Activated CD8-positive, alpha-beta T cell treated with anti-CD3 and anti-CD28 coated beads, Interleukin-2, amount 10 ng/mL, durations not matched to agents 7 days and 5 days (primary cell): ENCODE measurements around the gene SMIM13. TPM values are rescaled to one million over a fixed set of nuclear protein-coding genes. Genes with fewer than 3 reads are reported as not detected.
"Not testable (repeated sequence)": the region's sequence is repeated elsewhere in the genome, so short reads cannot be mapped to it uniquely, and the experiment has no call there.

Experiments
- ATAC-seq: fragments of 150-1000 bp; cut with Tn5 transposase; one replicate; pipeline ENCODE4 v1.10.0; 2021; ENCODE audit warnings: moderate library complexity
- CTCF ChIA-PET: fragments of 350-600 bp; sonication (Branson Sonifier 250); formaldehyde crosslinking; loops from one replicate; lab custom pipeline; 2021; ENCODE audit warnings: antibody characterized with exemption; lab: Charles Lee
- POLR2A ChIA-PET: fragments of 350-600 bp; sonication (Branson Sonifier 250); formaldehyde crosslinking; loops from one replicate; lab custom pipeline; 2021; ENCODE audit warnings: antibody characterized with exemption; lab: Charles Lee
- DNase-seq: peaks from one replicate; pipeline ENCODE4 v3.0.0-alpha.2; 2020
- H3K27ac Mint-ChIP-seq: one replicate; pipeline ENCODE4 v1.8.0; 2021; ENCODE audit warnings: mild to moderate bottlenecking, mixed read lengths
- H3K27me3 Mint-ChIP-seq: one replicate; pipeline ENCODE4 v1.8.0; 2021; ENCODE audit warnings: low read depth, mixed read lengths
- H3K36me3 Mint-ChIP-seq: one replicate; pipeline ENCODE4 v1.8.0; 2021; ENCODE audit warnings: low read depth, mixed read lengths
- H3K4me1 Mint-ChIP-seq: one replicate; pipeline ENCODE4 v1.8.0; 2021; ENCODE audit warnings: low read depth, mixed read lengths
- H3K4me3 Mint-ChIP-seq: one replicate; pipeline ENCODE4 v1.8.0; 2021; ENCODE audit warnings: mild to moderate bottlenecking, mixed read lengths
- H3K9me3 Mint-ChIP-seq: one replicate; pipeline ENCODE4 v1.8.0; 2022; ENCODE audit warnings: mixed read lengths; ENCODE audit not compliant: insufficient read depth
- total RNA-seq, 2 experiments: library from RNA; stranded (reverse); gene quantifications; one replicate each; pipeline ENCODE4 v1.2.3, GENCODE V29; 2021

SMIM13 gene
- total RNA-seq, 2 experiments from 2014 or later, result 9.5 to 10.1 TPM

DNA sequence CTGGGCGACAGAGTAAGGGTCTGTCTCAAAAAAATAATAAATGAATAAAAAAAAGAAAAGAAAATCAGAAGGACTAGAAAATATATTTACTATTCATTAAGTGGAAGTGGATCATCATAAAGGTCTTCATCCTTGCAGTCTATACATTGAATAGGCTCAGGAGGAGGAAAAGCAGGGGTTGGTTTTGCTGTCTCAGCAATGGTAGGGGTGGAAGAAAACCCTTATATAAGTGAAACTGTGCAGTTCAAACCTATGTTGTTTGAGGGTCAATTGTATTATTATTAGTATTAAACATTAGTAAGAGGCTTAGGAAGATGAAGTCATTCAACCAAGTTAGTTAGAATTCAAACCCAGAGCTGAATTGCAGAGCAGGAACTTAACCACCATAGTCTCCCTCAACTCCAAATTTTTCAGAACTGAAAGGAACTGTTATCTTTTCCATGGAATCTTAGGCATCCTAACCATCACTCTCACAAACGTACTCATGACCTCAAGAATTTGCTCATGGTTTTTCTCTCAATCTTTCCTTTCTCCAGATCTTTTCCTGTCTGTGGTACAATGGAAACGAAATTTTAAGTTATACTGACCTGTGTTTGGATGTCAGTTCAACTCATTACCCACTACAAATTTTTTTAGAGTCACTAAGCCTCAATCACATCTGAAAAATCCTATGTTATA is 7.7 kb upstream of the SMIM13 start:
- ATAC-seq (no peak), DNase-seq (no peak)
- no peaks in the 10 kb centered on the region for H3K9me3 Mint-ChIP-seq
- no peak overlapping the region for H3K27ac Mint-ChIP-seq
- H3K4me3 Mint-ChIP-seq, result no peak overlapping the region
- no peaks in the 10 kb centered on the region for H3K36me3 Mint-ChIP-seq
- no peaks in the 10 kb centered on the region for H3K27me3 Mint-ChIP-seq
- ChIA-PET POLR2A (no interaction called here), CTCF (no interaction called here)
- no peaks in the 10 kb centered on the region for H3K4me1 Mint-ChIP-seq

DNA sequence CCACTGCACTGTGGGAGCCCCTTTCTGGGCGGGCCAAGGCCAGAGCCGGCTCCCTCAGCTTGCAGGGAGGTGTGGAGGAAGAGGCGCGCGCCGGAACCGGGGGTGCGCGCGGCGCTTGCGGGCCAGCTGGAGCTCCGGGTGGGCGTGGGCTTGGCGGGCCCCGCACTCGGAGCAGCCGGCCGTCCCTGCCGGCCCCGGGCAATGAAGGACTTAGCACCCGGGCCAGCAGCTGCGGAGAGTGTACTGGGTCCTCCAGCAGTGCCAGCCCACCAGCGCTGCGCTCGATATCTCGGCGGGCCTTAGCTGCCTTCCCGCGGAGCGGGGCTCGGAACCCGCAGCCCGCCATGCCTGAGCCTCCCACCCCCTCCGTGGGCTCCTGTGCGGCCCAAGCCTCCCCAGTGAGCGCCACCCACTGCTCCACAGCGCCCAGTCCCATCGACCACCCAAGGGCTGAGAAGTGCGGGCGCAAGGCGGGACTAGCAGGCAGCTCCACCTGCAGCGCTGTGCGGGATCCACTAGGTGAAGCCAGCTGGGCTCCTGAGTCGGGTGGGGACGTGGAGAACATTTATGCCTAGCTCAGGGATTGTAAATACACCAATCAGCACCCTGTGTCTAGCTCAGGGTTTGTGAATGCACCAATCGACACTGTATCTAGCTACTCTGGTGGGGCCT is 6.4 kb upstream of the SMIM13 start:
- CTCF ChIA-PET, H3K36me3 Mint-ChIP-seq, POLR2A ChIA-PET, H3K9me3 Mint-ChIP-seq, ATAC-seq, H3K4me1 Mint-ChIP-seq, H3K27ac Mint-ChIP-seq, H3K4me3 Mint-ChIP-seq, H3K27me3 Mint-ChIP-seq, DNase-seq: not testable (repeated sequence)

DNA sequence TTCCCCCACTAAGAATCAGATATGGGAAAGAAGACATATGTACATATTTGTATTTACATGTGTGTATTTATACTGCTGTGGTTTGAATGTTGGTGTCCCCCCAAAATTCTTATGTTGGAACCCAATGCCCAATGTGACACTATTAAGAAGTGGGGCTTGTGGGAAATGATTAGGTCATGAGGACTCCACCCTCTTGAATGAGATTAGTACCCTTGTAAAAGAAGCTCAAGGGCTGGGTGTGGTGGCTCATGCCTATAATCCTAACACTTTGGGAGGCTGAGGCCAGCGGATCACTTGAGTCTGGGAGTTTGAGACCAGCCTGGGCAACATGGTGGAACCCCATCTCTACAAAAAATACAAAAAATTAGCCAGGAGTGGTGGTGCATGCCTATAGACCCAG is 3.9 kb upstream of the SMIM13 start:
- Mint-ChIP-seq H3K9me3 (no peaks in the 10 kb centered on the region), H3K36me3 (no peaks in the 10 kb centered on the region), H3K4me1 (peaks cover 11% of the 10 kb centered on the region), H3K27ac (no peak overlapping the region), H3K4me3 (no peak overlapping the region), H3K27me3 (no peaks in the 10 kb centered on the region)
- no peak for DNase-seq
- ChIA-PET POLR2A (no interaction called here), CTCF (no interaction called here)
- no peak for ATAC-seq

DNA sequence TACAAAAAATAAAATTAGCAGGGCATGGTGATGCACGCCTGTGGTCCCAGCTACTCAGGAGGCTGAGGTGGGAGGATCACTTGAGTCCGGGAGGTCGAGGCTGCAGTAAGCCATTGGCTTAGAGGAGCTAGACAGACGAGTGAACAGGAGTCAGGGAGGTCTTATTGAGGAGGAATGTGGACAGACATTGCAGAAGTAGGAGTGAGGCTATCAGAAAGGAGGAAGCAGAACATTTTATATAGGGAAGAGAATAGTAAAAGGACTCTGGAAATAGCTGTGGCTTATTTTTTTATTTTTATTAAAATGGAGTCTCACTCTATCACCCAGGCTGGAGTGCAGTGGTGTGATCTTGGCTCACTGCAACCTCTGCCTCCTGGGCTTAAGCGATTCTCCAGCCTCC is 2.5 kb upstream of the SMIM13 start:
- H3K27ac Mint-ChIP-seq, H3K27me3 Mint-ChIP-seq, ATAC-seq, H3K9me3 Mint-ChIP-seq, DNase-seq, POLR2A ChIA-PET, H3K4me3 Mint-ChIP-seq, H3K36me3 Mint-ChIP-seq: not testable (repeated sequence)
- peaks cover 25% of the 10 kb centered on the region for H3K4me1 Mint-ChIP-seq
- CTCF ChIA-PET, result interaction anchor here (0.9 kb wide), 1 partner anchor 22 kb away, joined by 3 read pairs; no protein-coding TSS in a partner anchor

DNA sequence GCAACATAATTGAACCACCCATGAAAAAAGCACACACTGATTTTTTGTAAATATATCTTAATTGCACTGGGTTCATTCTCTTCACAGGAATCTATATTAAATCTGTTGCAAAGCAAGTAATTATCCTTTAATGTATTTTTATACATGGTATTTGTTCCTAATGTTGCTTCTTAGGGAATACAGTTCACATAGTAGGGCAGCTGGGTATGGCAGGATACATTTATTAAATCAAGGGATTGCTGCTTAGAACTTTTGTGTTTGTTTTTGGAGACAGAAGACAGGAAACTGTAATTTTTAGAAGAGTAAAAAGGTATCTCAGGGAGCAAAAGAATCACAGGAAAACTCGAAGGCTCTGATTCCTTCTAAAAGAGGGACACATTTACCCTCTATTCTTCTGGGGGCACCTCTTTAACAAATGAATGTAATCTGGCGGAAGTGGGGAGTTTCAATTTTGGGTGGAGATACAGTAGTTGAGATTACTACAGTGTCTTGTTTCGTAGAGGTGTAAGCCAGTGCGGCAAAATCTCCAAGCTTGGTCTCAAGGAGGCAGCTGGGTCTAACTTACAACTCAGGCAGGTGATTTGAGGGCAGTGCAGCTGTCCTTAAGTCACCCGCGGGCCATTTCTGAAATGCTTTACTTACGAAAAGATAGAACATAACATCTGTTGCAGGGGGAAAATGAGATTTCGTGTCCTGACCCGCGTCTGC is 812 bp upstream of the SMIM13 start:
- ChIA-PET POLR2A (interaction anchor here (1.5 kb wide), 1 partner anchor 9 kb away, joined by 4 read pairs; no protein-coding TSS in a partner anchor), CTCF (interaction anchor here (0.6 to 1.4 kb wide), 7 partner anchors 8 to 403 kb away, joined by 3 to 6 read pairs (median 4); no protein-coding TSS in a partner anchor)
- Mint-ChIP-seq H3K27me3 (no peaks in the 10 kb centered on the region), H3K36me3 (peaks cover 8% of the 10 kb centered on the region), H3K4me3 (peak overlapping the region; percentile 96), H3K27ac (peak overlapping the region; percentile 97), H3K9me3 (no peaks in the 10 kb centered on the region), H3K4me1 (peaks cover 29% of the 10 kb centered on the region)
- DNase-seq (peak; percentile 59), ATAC-seq (peak; percentile 14)

DNA sequence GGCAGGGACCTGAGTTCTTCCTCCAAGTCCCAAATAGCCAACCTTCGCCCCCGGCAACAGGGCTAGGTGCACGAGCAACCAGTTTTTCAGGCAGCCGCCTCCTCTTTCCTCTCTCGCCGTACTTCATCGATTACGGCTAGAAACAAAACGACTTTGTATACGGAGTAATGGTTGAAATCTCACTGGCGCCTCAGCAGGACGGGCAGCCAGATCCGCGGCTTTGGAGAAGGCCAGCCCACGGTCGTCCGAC is 333 bp upstream of the SMIM13 start:
- DNase-seq (no peak), ATAC-seq (peak; percentile 25)
- Mint-ChIP-seq H3K27me3 (no peaks in the 10 kb centered on the region), H3K36me3 (peaks cover 12% of the 10 kb centered on the region), H3K4me3 (peak overlapping the region; percentile 96), H3K9me3 (no peaks in the 10 kb centered on the region), H3K27ac (peak overlapping the region; percentile 97), H3K4me1 (peaks cover 29% of the 10 kb centered on the region)
- ChIA-PET POLR2A (interaction anchor here (0.8 to 1.5 kb wide), 2 partner anchors 9 to 13 kb away, joined by 4 read pairs; no protein-coding TSS in a partner anchor), CTCF (interaction anchor here (0.6 to 1.4 kb wide), 7 partner anchors 8 to 403 kb away, joined by 3 to 6 read pairs (median 4); no protein-coding TSS in a partner anchor)

DNA sequence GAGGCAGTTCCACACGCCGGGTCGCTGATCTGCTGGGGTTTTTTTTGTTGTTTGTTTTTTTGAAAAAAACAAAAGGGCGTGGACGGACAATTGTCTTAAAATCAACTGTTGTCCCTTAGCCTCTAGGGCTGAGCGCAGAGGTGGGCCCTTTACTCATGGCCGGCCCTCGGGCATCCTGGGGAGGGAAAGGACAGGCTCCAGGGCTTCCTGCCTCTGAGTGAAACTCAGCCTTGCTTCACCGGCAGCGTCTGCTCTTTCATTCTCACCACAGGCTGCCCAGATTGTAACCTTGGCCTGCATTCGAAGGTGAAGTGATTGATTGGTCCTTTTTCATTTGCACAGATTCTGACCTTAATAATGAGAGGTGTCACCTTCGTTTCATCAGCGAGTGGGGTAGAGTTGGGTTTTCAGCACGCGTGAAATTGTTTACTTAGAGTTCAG is 797 bp downstream of the SMIM13 start:
- POLR2A ChIA-PET, result interaction anchor here (1.0 kb wide), 1 partner anchor 282 kb away, joined by 3 read pairs; no protein-coding TSS in a partner anchor
- peaks cover 17% of the 10 kb centered on the region for H3K36me3 Mint-ChIP-seq
- H3K27ac Mint-ChIP-seq, result peak overlapping the region; percentile 95
- peaks cover 29% of the 10 kb centered on the region for H3K4me1 Mint-ChIP-seq
- DNase-seq, result peak; percentile 65
- ATAC-seq, result peak; percentile 38
- CTCF ChIA-PET, result interaction anchor here (0.7 to 1.9 kb wide), 4 partner anchors 14 to 481 kb away, joined by 3 to 7 read pairs (median 4); no protein-coding TSS in a partner anchor
- no peaks in the 10 kb centered on the region for H3K27me3 Mint-ChIP-seq
- H3K4me3 Mint-ChIP-seq, result peak overlapping the region; percentile 93
- no peaks in the 10 kb centered on the region for H3K9me3 Mint-ChIP-seq

DNA sequence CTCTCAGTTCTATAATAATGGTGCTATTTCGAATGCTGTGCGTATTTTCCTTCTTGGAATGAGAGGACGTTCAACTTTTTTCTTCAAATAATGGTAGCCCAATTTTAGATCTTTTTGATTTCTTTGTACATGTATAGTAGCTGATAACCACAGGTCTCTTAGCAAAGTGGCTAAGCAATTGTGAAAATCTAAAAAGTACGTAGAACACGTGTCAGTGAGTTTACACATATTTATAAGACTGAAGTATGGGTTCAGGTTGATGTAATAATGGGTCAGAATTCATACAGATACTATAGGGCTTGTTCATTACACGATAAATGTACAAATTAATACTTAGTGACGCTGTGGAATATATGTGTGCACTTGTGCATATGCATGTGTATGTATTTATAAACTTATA is 1.3 kb downstream of the SMIM13 start:
- POLR2A ChIA-PET, result interaction anchor here (1.0 kb wide), 1 partner anchor 282 kb away, joined by 3 read pairs; no protein-coding TSS in a partner anchor

DNA sequence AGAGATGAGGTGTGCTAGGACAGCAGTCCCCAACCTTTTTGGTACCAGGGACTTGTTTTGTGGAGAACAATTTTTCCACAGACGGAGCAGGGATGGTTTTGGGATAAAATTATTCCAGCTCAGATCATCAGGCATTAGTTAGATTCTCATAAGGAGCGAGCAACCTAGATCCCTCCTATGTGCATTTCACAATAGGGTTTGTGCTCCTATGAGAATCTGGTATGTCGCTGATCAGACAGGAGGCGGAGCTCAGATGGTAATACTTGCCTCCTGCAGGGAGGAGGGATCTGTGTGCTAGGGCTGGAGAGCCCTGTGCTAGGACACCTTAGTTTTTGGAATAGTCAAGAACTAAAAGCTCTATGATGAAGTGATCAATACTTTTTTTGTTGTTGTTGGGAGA is 2.5 kb downstream of the SMIM13 start:
- peaks cover 38% of the 10 kb centered on the region for H3K4me1 Mint-ChIP-seq
- H3K4me3 Mint-ChIP-seq, result no peak overlapping the region
- peaks cover 32% of the 10 kb centered on the region for H3K36me3 Mint-ChIP-seq
- no peak for DNase-seq
- no peak overlapping the region for H3K27ac Mint-ChIP-seq
- CTCF ChIA-PET, result interaction anchor here (0.7 to 1.9 kb wide), 3 partner anchors 58 to 480 kb away, joined by 3 to 7 read pairs (median 3); no protein-coding TSS in a partner anchor
- no peak for ATAC-seq
- H3K27me3 Mint-ChIP-seq, result no peaks in the 10 kb centered on the region
- POLR2A ChIA-PET, result no interaction called here
- peaks cover 5% of the 10 kb centered on the region for H3K9me3 Mint-ChIP-seq

More for the DNA sequence above, 1.3 kb downstream of the SMIM13 start:
- Mint-ChIP-seq H3K4me1 (peaks cover 33% of the 10 kb centered on the region), H3K27ac (peak overlapping the region; percentile 95), H3K9me3 (no peaks in the 10 kb centered on the region), H3K4me3 (peak overlapping the region; percentile 93), H3K36me3 (peaks cover 22% of the 10 kb centered on the region), H3K27me3 (no peaks in the 10 kb centered on the region)
- CTCF ChIA-PET, result interaction anchor here (0.7 to 1.9 kb wide), 5 partner anchors 15 to 480 kb away, joined by 3 to 7 read pairs (median 3); no protein-coding TSS in a partner anchor
- ATAC-seq, result no peak
- no peak for DNase-seq

DNA sequence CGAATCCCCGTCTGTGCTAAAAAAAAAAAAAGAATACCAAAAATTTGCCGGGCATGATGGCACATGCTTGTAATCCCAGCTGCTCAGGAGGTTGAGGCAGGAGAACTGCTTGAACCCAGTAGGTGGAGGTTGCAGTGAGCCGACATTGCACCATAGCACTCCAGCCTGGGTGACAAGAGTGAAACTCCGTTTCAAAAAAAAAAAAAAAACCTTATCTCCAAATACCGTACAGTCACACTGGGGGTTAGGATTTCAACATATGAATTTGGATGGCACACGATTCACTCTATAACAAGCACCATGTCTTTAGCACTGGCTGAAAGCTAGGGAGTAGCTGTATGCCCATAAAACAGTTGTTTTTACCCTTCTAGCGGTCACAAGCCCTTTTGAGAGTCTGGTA is 3.8 kb downstream of the SMIM13 start:
- Mint-ChIP-seq H3K36me3 (peaks cover 39% of the 10 kb centered on the region), H3K9me3 (peaks cover 9% of the 10 kb centered on the region), H3K4me3 (no peak overlapping the region), H3K27me3 (no peaks in the 10 kb centered on the region), H3K27ac (no peak overlapping the region), H3K4me1 (peaks cover 41% of the 10 kb centered on the region)
- ChIA-PET POLR2A (no interaction called here), CTCF (interaction anchor here (0.8 kb wide), 1 partner anchor 399 kb away, joined by 3 read pairs; no protein-coding TSS in a partner anchor)
- no peak for DNase-seq
- ATAC-seq, result no peak

DNA sequence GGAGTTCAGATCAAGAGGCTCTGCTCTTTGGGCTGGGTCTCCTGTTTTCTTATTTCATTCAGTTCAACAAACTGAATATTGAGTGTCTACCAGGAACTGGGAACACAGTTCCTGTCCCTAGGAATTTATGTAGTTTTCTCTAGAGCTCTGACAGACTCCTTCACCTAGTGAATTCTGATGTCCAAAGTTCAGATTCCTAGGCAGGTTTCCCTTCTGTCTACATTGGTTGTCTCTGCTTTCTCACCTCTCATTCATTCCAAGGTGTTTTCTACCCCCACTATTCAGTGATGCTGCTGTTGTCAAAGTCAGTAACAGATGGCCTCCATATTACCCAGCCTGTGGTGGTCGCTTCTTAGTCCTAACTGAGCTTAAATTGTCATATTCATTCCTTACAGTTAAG is 4.4 kb downstream of the SMIM13 start:
- Mint-ChIP-seq H3K36me3 (peaks cover 41% of the 10 kb centered on the region), H3K4me1 (peaks cover 41% of the 10 kb centered on the region), H3K9me3 (peaks cover 9% of the 10 kb centered on the region), H3K27me3 (no peaks in the 10 kb centered on the region), H3K4me3 (no peak overlapping the region), H3K27ac (no peak overlapping the region)
- POLR2A ChIA-PET, result interaction anchor here (0.7 kb wide), 1 partner anchor 25 kb away, joined by 3 read pairs; no protein-coding TSS in a partner anchor
- DNase-seq, result no peak
- ATAC-seq, result no peak
- CTCF ChIA-PET, result interaction anchor here (0.8 kb wide), 1 partner anchor 399 kb away, joined by 3 read pairs; no protein-coding TSS in a partner anchor
